Left forelimb (tissue), 1 donor: ENCODE data around the gene GAK.
A peak's percentile ranks its signal among the peaks of the same experiment; 100 is the strongest.
"Not testable (repeated sequence)": the region's sequence is repeated elsewhere in the genome, so short reads cannot be mapped to it uniquely, and the experiment has no call there.

Experiments used
- DNase-seq: peaks from one replicate; pipeline ENCODE4 v3.0.0-alpha.2; 2018; ENCODE audit warnings: low spot score

GAK gene

DNA sequence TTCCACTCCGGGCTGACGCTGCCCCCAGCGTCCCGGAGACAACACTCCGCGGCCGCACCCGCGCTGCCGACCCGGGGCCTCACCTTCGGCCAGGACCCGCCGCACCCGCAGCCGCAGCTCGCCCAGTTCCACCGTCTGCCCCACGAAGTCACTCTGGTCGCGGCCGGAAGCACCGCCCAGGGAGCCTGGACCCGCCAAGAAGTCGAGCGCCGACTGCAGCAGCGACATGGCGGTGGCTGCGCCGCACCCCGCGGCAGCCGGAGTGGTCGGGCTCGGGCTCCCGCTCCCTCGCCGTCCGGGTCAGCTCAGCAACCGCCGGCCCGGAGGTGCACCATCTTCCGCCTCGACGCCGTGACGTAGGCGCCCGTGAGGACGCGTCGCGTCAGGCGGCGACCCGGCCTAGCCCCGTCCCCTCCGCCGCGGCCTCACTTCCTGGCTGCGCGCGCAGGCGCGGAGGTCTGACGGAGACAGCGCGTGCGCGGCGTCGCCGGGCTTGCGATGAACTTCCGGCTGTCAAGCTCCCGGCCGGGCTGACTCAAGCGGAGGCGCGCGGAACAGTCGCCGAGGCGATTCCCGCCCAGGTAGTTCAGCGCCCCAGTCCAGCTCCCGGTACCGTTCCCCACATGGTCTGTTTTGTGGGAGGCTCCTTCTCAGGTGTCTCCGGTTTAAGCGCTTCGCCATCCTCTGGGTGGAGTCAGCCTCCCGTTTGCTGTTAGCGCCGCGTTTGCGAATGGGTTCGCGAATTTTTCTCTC lies at the start of gene GAK, which contains the start of gene TMEM175:
Gene GAK (minus strand): TSS at position 357 of the 753 bp plus-strand sequence. CDS start 129 bp downstream, at position 228.
Gene TMEM175 (plus strand): TSS at position 501 of the 753 bp plus-strand sequence. CDS start 15,280 bp downstream, outside the sequence.
- DNase-seq, result peak; percentile 96

DNA sequence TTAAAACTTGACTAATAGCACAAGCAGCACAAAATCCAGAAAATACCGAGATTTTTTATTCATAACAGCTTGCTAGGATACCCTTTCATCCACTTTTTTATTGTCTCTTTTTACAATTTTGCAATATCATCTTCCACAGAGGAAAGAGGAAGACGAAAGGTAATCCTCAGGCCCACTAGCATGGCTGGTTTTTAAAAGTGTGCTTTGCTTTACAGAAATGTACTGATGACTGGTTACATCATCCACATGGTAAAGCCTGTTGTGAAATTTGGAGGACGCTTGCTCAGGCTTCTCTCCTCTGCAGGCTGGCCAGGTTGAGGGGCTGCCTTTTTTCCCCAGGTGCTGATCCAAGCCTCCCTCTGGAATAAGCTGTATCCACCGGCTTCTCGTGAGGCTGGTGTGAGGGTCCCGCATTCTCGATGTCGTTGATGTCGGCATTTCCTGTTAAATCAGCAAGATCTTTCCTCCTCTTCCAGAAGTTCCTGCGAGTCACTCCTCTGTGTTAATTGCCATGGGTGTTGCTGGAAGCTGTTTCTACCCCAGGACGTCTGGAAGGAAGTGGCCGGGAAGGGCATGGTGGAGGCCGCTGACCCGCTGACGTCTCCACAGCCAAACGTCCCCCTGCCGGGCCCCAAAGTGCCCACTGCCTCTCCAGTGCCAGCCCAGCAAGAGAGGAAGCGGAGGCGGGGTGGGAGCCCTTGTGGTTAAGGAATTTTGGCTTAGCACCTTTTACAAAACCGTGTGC lies 47.0 kb upstream of the GAK start:
- DNase-seq, result no peak

GRCh38 chr4:976016-976415 lies 43.9 kb upstream of the GAK start:
- not testable (repeated sequence) for DNase-seq

DNA sequence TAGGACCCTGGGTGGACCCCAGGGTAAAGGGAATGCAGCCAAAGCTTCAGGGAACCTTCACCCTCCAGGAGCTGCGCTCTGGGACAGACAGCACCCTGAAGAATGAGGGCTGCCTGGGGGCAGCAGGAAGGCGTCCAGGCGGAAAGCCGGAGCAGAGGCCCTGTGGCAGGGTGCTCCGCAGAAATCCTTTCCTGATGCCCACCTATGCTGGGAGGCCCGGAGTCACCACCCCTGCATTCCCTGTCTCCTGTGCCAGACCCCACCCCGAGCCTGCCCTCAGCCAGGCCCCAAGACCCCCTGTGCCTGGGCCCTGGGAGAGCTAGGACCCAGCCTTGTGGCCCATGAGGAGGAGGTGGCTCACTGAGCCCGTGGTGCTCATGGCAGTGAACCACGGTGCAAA lies 42.6 kb upstream of the GAK start:
- DNase-seq, result no peak

GRCh38 chr4:973431-974397 lies 41.6 kb upstream of the GAK start, which contains the start of gene DGKQ:
Gene DGKQ (minus strand): TSS chr4:973569. CDS start chr4:973482, 87 bp downstream.
- peak; percentile 96 for DNase-seq

- DNase-seq, result no peak
Measured at GRCh38 chr4:972651-973424, 40.7 kb upstream of the GAK start.

DNA sequence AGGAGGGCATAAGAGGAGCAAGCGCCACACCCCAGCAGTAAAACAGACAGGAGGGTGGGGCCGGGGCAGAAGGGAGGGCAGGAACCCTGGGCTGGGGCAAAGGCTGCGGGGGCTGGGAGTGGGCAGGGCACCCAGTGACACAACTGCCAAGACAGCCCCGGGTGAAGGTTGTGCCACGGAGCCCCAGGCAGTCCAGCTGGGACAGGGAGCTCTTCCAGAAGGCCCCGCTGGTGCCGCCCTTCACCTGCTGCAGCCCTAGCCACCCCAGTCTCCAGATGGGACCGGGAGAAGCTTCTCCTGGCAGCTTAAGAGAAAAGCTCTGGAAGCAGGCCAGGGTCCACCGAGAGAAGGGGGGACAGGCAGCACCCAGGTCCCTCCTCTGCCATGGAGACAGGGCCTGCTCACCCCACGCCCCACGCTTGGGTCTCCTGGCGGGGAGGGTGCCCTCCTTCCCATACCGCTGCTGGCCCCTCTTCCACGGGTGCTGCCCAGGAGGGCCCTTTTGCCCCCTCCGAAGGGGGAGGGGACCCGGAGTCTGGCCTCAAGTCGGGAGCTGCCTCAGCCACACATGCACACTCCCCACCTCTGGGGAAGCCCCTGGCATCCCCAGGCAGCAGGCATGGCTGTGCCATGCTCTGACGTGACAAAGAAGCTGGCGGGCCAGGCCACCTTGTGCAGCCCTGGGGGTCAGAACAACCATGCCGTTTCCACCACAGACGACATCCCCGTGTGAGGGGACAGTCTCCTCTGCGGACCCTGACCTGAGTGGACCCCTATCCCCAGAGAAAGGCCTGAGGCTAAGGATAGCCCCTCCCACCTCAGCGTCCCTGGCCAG lies 39.8 kb upstream of the GAK start:
- DNase-seq, result no peak

GRCh38 chr4:970854-971520 lies 38.9 kb upstream of the GAK start:
- DNase-seq, result no peak

DNA sequence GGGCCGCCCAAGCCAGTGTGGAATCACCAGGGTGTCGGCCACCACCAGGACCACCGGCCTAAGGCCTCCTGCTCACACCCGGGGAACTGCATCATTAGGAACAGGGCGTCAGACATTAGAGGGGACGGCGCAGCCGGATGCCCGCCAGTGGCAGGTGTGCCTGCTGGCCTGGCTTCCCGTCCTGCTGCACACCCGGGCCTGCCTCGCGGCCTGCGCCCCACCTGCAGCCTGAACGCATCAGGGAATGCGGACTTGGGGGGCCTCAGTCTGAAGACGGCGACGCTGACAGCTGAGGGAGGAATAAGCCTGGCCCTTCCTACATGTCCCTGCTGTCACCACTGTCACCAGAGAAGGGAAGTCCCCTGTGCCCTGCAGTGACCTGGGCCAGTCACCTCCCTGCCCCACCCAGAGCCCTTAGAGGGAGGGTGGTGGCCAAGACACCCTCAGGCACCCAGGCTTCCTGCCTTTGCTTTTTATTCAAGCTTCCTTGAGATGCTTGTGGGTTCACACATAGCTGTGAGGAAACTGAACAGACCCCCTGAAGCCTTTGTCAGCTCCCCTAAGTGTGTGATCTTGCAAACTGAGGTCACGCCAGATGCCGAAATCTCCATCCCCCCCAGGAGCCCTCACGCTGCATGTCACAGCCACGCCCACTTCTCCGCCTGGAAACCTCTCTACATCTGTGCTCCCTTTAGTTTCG lies 38.1 kb upstream of the GAK start:
- DNase-seq, result no peak

DNA sequence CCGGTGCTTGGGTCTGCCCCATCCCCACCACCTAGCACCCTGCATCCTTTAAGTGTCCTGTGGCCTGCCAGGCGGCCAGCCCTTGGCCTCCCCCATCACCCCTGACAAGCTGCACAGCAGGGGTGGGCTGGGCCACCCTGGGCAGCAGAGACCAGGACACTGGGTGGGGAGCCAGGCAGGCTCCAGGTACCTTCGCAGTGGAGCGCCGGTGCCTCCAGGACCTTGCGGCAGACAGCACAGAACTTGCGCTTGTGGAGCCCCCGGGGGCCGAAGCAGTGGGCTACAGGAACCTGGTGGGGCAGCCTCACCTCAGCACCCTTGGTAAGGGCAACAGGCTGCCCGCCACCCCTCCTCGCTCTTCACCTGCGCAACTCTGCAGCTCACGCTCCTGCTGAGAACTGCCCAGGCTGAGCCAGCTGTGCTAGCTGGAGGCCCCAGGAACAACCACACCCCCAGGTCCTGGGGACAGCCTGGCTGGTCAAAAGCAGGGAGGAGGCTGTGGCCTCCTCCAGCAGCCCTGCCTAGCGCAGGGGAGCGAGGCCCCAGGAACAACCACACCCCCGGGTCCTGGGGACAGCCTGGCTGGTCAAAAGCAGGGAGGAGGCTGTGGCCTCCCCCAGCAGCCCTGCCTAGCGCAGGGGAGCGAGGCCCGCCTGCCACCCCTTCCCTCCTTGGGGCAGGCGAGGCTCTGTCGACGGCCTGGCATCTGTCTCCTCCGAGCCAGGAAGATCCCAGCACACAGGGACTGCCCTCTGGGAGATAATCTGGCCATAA lies 36.7 kb upstream of the GAK start:
- no peak for DNase-seq

- DNase-seq, result no peak
Measured at GRCh38 chr4:968221-968620, 36.1 kb upstream of the GAK start.

DNA sequence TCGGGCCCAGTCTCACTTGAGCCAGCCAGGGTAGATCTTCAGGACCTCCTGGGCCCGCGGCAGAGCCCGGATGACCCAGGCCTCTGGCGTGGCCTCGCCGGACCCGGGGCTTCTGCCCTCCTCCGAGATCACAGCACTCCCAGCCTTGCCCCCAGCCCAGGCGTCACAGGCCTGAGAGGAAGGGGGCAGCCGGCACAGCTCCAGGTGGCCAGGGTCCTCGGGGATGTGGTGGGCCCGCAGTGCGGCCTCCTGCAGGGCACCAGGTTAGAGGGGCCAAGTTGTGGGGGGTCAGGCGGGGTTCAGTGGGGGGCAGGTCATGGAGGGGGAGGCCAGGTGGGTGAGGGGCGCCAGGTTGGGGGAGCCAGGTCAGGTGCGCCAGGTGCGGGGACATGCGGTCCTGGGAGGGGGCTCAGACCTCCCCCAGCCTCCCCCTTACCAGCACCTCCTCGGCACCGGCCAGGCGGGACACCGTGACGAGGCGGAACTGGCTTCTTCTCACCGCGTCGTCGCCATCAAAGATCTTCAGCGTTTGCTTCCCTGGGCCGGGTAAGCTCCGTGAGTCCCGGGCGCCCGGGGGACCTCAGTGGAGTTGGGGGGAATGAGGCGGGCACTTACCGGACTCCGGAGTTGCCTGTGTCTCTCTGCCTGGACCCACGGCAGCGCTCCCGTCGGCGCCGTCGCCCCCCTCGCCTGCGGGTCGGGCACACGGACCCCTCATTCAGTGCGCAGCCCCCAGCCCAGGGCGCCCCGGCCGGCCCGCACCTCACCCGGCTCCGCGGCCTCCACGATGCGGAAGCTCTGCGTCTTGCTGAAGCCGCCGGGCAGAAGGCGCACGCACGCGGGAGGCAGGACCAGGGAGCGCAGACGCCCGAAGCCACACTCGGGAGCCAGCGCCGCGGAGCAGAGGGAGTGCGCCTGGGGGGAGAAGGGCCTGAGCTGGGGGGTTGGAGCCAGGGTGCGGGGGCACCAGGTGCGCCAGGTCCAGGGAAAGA lies 35.3 kb upstream of the GAK start:
- DNase-seq, result no peak

DNA sequence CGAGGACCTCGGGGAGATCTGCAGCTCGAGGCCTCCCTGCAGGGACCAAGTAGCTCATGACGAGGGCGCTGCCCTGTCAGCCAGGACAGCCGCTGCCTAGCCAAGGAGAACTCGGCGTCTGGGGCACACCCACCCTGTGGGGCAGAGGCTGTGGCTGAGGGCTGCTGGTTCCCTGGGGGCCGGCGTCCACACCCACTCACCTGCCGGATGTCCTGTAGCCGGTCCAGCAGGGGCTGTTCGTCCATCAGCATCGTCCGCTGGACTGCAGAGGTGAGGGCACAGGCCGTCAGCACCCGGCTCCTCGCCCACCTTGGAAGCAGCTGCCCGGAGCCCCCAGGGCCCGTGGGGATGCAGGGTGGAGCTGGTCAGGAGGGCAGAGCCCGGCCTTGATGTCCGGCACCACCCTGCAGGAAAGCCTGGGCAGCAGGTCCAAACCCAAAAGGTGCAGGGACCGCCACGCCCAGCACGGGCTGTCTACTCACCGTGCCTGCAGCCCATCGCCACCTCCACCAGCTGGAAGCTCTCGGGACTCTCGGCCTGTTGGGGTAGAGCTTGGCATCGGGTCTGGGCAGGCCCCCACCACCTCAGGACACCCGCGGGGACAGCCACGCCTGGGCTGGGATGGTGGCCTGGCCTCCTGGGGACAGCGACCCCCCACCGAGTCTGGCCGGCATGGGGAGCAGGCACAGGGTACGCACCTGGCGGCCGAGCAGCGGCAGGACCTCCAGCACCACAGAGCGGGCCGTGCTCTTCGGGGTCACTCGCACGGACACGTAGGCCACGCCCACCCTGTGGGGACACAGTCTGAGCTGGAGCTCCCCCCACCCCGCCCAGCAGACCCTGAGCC lies 34.4 kb upstream of the GAK start:
- DNase-seq, result no peak

DNA sequence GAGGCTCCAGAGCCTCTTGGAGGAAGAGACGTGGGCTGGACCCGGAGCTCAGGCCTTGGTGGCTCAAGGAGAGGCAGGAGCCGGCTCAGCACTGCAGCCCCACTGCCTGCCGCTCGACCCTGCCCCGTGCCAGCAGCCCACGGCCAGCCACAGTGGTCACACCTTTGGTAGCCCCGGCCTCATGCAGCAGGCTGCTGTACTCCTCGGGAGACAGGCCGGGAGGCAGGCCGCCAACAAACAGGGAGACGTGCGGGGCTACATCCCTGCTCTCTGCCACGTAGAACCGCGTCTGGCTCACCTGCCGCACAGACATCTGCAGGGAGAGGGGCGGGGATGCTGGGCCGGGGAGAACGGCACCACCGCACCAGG lies 33.6 kb upstream of the GAK start:
- no peak for DNase-seq

GRCh38 chr4:965048-965765 lies 33.1 kb upstream of the GAK start:
- DNase-seq, result no peak
